Activated B cell treated with CpG ODN at 0.5 μM for 24 hours (primary cell): Measurements from ENCODE around the gene C3orf20. TPM values are rescaled to one million over a fixed set of nuclear protein-coding genes. Genes with fewer than 3 reads are reported as not detected.
"Not testable (repeated sequence)": the region's sequence is repeated elsewhere in the genome, so short reads cannot be mapped to it uniquely, and the experiment has no call there.

Source experiments
- ATAC-seq: fragments of 200-7000 bp; cut with Tn5 transposase; one replicate; pipeline ENCODE4 v1.10.0; 2021; ENCODE audit warnings: low read depth, mild to moderate bottlenecking, moderate library complexity
- CTCF ChIA-PET: fragments of 350-600 bp; sonication (Branson Sonifier 250); formaldehyde crosslinking; loops from one replicate; lab custom pipeline; 2021; ENCODE audit warnings: antibody characterized with exemption; lab: Charles Lee
- POLR2A ChIA-PET: fragments of 350-600 bp; sonication (Branson Sonifier 250); formaldehyde crosslinking; loops from one replicate; lab custom pipeline; 2021; ENCODE audit warnings: antibody characterized with exemption; lab: Charles Lee
- DNase-seq: peaks from one replicate; pipeline ENCODE4 v3.0.0; 2022
- H3K27ac Mint-ChIP-seq: one replicate; pipeline ENCODE4 v1.8.0; 2020; ENCODE audit warnings: mixed read lengths
- H3K27me3 Mint-ChIP-seq: one replicate; pipeline ENCODE4 v1.8.0; 2021; ENCODE audit warnings: mixed read lengths
- H3K36me3 Mint-ChIP-seq: one replicate; pipeline ENCODE4 v1.8.0; 2021; ENCODE audit warnings: low read depth, mixed read lengths
- H3K4me1 Mint-ChIP-seq: one replicate; pipeline ENCODE4 v1.8.0; 2021; ENCODE audit warnings: mixed read lengths
- H3K4me3 Mint-ChIP-seq: one replicate; pipeline ENCODE4 v1.8.0; 2020; ENCODE audit warnings: mild to moderate bottlenecking, mixed read lengths
- H3K9me3 Mint-ChIP-seq: one replicate; pipeline ENCODE4 v1.8.0; 2020; ENCODE audit warnings: mixed read lengths
- CTCF ChIP-seq: fragments of 200-600 bp; IDR thresholded peaks from one replicate; pipeline ENCODE4 v1.8.0; 2022; ENCODE audit warnings: antibody characterized with exemption, mild to moderate bottlenecking
- intact Hi-C: fragments of 100-400 bp; cut with micrococcal nuclease; formaldehyde crosslinking; loops from one replicate; pipeline ENCODE4 v1.15.1; 2024
- total RNA-seq: library from RNA; stranded (reverse); gene quantifications from 2 replicates; pipeline ENCODE4 v1.2.3, GENCODE V29; 2022

Gene C3orf20
- total RNA-seq, 1 donor from 2014 or later: 0.16 TPM

DNA sequence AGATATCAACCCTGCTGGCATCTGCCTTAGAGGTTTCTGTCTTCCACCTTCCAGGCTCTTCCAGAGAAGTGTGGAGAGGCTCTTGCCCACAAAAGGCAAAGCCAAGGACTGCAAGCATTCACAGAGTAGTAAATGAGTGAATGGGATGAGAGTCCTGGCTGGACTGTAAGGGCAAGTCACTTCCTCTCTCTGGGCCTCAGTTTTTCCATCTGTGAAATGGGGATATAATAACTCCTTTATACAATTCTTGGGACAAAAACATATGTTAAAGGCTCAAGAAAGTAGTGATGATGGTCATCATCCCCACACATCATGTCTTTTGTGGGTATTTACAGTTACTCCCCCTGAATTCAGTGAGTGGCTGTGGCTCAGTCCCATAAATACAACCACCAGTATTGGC lies 133.1 kb downstream of the C3orf20 start:
- H3K27ac Mint-ChIP-seq: no peak overlapping the region
- no peak for DNase-seq
- H3K27me3 Mint-ChIP-seq: peaks cover 50% of the 10 kb centered on the region
- no peak for TF ChIP-seq CTCF
- ATAC-seq: no peak
- no peak overlapping the region for H3K4me3 Mint-ChIP-seq
- H3K4me1 Mint-ChIP-seq: peaks cover 5% of the 10 kb centered on the region
- ChIA-PET POLR2A (no interaction called here), CTCF (no interaction called here)
- intact Hi-C loops: no loop called here
- no peaks in the 10 kb centered on the region for H3K9me3 Mint-ChIP-seq
- H3K36me3 Mint-ChIP-seq: no peaks in the 10 kb centered on the region

DNA sequence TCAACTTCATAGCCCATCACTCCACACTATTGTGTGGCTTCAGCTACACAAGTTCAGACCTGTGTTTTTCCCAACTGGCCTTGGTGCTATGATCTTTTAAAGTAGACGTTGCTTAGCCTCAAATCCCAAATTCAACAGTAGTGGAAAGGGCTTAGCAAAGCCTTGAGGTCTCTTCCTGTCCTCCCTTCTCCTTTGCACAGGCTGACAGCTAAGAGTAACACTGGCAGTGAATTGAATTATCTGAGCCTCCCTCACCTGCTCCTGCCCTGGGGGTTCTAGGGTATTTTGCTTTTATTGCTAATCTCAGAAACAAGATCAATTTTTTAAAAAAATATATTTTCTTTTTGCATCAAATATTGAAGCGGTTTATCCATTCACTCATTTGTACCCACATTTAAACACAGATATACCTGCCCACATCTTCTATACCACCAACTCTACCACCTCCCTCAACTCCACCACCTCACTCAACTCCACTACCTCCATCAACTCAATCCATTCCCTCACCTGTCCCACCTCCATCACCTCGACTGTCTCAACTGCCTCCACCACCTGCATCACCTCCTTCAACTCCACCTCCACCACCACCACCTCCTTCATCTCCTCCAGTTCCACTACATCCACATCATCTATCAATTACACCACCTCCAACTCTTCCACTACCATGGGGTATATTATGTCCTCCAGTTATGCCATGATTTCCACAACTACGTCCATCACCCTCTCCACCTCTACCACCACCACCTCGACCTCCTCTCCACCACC lies 133.7 kb downstream of the C3orf20 start:
- peaks cover 52% of the 10 kb centered on the region for H3K27me3 Mint-ChIP-seq
- intact Hi-C loops: no loop called here
- no peak overlapping the region for H3K27ac Mint-ChIP-seq
- DNase-seq (no peak), ATAC-seq (no peak)
- CTCF ChIA-PET: no interaction called here
- H3K4me3 Mint-ChIP-seq: no peak overlapping the region
- POLR2A ChIA-PET: no interaction called here
- H3K9me3 Mint-ChIP-seq: no peaks in the 10 kb centered on the region
- H3K4me1 Mint-ChIP-seq: peaks cover 5% of the 10 kb centered on the region
- no peak for TF ChIP-seq CTCF
- no peaks in the 10 kb centered on the region for H3K36me3 Mint-ChIP-seq

DNA sequence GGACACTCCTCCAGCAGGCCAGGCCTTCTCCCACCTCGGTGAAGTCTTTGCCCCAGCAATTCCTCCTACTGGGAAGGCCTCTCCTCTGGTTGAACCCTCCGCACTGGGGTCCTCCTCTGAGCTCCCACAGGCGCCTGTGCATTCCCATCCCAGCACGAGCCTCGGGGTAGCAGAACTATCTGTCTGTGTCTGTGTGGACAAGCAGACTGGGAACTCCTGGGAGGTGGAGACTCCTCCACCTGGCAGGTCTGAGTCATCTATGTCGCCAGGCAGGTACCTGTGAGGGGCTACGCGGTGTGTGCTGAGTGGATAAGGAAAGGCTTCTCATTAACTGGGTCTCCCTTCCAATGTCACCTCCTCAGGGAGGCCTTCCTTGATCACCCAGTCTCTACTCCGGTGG lies 134.7 kb downstream of the C3orf20 start:
- H3K27me3 Mint-ChIP-seq: peaks cover 58% of the 10 kb centered on the region
- H3K4me1 Mint-ChIP-seq, ATAC-seq, POLR2A ChIA-PET, CTCF ChIA-PET, H3K9me3 Mint-ChIP-seq, H3K4me3 Mint-ChIP-seq, H3K27ac Mint-ChIP-seq, intact Hi-C loops, DNase-seq, H3K36me3 Mint-ChIP-seq: not testable (repeated sequence)

DNA sequence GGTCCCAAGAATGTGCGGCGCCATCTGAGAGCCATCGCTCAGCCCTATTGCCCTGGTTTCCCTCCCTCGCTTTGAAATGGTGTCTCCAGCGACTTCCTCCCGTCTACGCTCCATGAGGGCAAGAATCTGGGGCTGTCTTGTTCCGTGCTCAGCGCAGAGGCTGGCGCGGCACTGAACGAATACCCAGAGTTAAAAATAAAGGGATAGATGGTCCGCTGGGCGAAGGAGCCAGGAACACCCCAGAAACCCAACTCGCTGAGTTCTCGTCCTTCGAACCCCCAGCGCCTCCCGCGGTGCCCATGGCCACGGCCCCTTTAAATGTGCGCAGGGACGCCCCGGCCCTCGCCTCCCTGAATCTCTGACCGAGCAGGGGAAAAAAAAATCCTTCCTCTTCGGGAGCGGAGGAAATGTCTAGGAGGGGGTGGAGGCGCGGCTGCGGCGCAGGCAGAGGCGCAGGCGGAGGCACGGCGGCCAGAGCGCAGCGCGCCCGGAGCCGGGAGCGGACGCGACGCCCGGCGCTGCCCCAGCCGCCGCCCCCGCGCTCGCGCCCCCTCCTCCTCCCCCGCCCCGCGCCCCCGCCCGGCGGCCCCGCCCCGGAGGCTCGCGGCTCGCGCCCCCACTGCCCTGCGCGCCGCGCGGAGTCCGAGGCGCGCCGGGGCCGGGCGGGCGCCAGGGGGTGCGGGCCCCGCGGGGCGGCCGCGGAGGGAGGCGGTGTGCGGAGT lies 135.3 kb downstream of the C3orf20 start:
- TF ChIP-seq CTCF: no peak
- peaks cover 57% of the 10 kb centered on the region for H3K27me3 Mint-ChIP-seq
- intact Hi-C loops: no loop called here
- DNase-seq (no peak), ATAC-seq (no peak)
- H3K27ac Mint-ChIP-seq: no peak overlapping the region
- H3K4me1 Mint-ChIP-seq: peaks cover 5% of the 10 kb centered on the region
- no peak overlapping the region for H3K4me3 Mint-ChIP-seq
- H3K36me3 Mint-ChIP-seq: no peaks in the 10 kb centered on the region
- CTCF ChIA-PET: no interaction called here
- POLR2A ChIA-PET: no interaction called here
- no peaks in the 10 kb centered on the region for H3K9me3 Mint-ChIP-seq

GRCh38 chr3:14810801-14811661 lies 136.1 kb downstream of the C3orf20 start:
- ChIA-PET POLR2A (no interaction called here), CTCF (no interaction called here)
- Mint-ChIP-seq H3K27me3 (peaks cover 56% of the 10 kb centered on the region), H3K4me1 (peaks cover 5% of the 10 kb centered on the region), H3K4me3 (no peak overlapping the region), H3K36me3 (no peaks in the 10 kb centered on the region), H3K9me3 (no peaks in the 10 kb centered on the region), H3K27ac (no peak overlapping the region)
- TF ChIP-seq CTCF: no peak
- intact Hi-C loops: no loop called here
- ATAC-seq (no peak), DNase-seq (no peak)
